ENCODE results near the gene GNRHR.
"Not testable (repeated sequence)": the region's sequence is repeated elsewhere in the genome, so short reads cannot be mapped to it uniquely, and the experiment has no call there.

Gene GNRHR

GRCh38 chr4:67727124-67727850 is 26.9 kb downstream of the GNRHR start:
- DNase-seq (ENCODE audit: low spot score): no peak

DNA sequence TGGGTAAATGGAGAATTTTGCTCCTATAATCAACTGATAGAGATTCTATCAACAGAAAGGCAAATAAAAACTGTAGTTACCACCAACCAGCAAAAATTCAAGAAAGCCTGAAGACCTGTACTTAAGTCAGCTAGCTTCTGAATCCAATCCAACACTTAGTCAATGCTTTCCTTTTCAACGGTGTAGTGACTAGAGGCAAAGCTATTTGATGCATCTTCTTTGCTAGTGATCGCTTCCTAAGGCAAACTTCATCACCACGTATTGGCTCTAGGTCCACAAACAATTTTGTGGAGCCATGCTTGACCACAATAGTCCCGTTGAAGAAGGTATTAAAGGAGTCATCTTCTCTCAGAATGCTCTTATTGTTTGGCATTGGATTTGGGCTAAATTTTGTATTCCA is 28.2 kb downstream of the GNRHR start:
- DNase-seq (ENCODE audit: low spot score): no peak

- DNase-seq (ENCODE audit: low spot score): no peak
These were observed 29.1 kb downstream of the GNRHR start for GRCh38 chr4:67725132-67725531.

- no peak for DNase-seq (ENCODE audit: low spot score)
These were observed 30.2 kb downstream of the GNRHR start for GRCh38 chr4:67723949-67724348.

DNA sequence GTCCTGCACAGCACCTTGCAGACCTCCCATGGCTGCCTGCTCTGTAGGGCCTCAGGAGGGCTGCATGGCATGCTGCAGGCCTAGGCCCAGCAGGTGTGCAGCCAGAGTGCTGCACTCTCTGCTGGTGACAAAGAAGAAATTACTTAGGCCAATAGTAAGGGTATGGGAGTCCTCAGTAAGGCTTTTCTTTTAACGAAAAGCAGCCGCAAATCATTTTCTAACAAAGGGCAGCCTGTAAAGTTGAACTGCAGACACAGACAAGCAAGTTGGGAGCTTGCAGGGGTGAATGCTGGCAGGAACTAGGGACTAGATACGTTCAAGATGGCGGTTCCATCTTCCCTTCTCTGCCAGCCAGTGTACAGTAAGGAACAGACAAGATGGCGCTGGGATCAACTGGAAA is 30.8 kb downstream of the GNRHR start:
- DNase-seq (ENCODE audit: low spot score): no peak

DNA sequence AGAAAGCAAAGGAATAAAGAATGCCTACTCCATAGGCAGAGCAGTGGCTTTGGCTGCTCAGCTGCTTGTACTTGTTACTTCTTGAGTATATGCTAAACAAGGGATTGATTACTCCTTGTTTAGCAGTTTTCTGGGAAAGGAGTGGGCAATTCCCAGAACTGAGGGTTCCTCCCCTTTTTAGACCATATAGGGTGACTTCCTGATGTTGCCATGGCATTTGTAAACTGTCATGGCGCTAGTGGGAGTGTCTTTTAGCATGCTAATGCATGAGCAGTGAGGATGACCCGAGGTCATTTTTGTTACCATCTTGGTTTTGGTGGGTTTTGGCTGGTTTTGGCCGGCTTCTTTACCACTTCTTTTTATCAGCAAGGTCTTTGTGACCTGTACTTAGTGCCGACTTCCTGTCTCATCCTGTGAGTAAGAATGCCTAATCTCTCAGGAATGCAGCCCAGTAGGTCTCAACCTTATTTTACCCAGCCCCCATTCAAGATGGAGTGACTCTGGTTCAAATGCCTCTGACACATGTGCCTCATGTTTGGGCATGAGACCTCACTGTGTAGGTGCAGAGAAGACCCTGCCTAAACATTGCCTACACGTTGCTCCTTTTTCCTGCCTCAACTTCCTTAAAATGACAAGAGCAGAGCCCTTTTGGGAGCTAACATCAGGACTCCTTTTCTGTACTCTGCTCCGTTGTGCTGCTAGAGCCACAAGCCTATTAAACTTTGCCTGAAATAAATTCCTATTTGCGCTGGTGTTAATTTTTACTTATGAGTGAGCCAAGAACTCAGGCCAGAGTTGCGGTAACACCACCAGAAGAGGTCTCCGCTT is 32.2 kb downstream of the GNRHR start:
- DNase-seq (ENCODE audit: low spot score): no peak

GRCh38 chr4:67721315-67721769 is 32.8 kb downstream of the GNRHR start:
- no peak for DNase-seq (ENCODE audit: low spot score)

DNA sequence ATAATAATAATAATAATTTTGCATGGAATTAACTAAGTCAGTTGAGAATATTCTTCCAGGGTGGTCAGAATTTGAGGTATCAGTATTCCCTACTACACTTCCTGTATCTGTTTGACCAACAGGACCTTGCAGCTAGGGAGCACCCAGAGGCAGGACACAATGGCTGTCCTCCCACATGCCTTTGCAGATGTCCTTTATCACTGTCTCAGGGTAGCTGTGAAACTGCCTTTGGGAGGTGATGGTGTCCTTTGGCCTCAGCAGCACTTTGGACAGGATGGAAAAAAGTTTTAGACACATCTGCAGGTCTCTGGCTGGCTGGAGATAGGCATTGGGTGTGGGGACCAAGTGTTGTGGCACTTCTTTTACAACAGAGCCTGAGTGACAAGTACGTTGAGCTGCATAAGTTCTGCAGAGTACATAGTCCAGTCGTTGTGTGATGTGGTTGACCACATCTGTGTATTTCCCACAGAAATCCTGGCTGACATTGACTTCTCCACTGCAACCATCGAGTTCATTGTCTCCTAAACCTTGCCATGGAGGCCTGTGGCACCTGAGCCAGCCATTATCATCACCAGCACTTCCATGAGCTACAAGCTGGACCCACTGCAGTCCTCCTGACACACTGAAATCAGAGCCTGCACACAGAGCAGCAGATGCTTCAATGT is 34.1 kb downstream of the GNRHR start:
- no peak for DNase-seq (ENCODE audit: low spot score)

DNA sequence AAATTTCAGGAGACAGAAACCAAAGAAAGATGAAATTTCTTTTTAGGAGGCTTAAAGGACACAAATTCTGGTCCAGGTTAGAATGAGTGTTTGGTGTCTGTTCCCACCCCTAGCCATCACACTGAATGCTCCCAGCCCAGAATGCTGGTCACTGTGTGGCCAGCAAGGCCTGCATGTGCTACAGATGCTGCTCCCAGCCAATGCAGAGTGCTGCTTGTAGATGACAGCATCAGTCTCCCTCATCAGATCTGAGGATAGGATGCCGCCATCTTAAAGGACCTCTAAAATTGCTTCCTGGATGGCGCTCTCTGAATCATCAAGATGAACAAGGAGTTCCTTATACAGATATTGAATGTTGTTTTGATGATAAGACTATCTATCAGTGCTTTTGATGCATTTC is 35.3 kb downstream of the GNRHR start:
- no peak for DNase-seq (ENCODE audit: low spot score)

GRCh38 chr4:67717586-67717985 is 36.6 kb downstream of the GNRHR start:
- no peak for DNase-seq (ENCODE audit: low spot score)

GRCh38 chr4:67714955-67715354 is 39.2 kb downstream of the GNRHR start:
- no peak for DNase-seq (ENCODE audit: low spot score)

DNA sequence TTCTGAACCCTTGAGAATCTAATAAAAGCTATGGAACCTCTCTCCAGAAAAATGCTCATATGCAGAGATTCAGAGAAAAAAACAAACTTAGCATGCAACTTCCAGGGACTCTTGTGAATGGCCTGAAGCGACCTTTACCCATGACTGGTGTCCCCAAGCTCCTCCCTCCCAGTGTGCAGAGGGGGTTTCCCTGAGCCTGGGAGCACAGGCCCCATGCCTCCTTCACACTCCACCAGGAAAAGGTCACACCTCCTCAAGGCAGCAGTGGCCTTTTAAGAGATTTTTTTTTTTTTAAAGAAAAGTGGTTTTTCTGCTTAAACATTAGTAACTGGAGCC is 40.0 kb downstream of the GNRHR start:
- DNase-seq (ENCODE audit: low spot score): no peak

- peak; percentile 40 for DNase-seq (ENCODE audit: low spot score)
These were observed 40.5 kb downstream of the GNRHR start for GRCh38 chr4:67713529-67714247.

GRCh38 chr4:67712650-67713528 is 41.3 kb downstream of the GNRHR start:
- DNase-seq (ENCODE audit: low spot score): no peak

DNA sequence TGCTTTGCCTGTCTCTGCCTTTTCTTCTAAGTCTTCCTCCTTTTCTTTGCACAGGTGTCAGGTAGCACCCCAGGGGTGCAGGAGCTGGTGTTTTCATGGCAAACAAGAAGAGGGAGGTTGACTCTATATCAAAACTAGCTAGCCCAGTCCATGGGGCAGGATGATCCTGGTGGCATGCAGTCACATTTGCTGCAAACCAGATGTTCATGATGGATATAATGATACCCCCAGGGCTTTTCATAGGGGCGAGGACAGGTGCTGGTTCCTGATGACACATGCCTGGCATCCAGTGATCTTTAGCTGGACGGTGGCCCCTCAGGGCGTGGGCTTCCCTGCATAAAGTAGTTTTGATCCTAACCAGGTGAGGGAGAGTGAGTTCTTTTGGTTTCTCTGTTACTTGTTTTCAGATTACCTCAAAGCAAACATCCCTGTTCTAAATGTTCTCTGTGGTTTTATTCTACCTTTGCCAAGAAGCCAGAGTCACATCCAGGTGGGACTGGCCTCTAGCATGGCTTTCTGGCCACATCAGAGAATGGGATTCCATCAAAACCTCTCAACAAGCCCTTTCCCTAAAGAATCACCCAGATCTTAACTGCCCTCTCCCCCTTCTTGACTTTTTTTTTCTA is 42.1 kb downstream of the GNRHR start:
- no peak for DNase-seq (ENCODE audit: low spot score)

- not testable (repeated sequence) for DNase-seq (ENCODE audit: low spot score)
These were observed 47.5 kb downstream of the GNRHR start for GRCh38 chr4:67706682-67707081.

GRCh38 chr4:67704843-67705242 is 49.3 kb downstream of the GNRHR start:
- DNase-seq (ENCODE audit: low spot score): no peak

- no peak for DNase-seq (ENCODE audit: low spot score)
These were observed 52.0 kb downstream of the GNRHR start for GRCh38 chr4:67702166-67702565.

DNA sequence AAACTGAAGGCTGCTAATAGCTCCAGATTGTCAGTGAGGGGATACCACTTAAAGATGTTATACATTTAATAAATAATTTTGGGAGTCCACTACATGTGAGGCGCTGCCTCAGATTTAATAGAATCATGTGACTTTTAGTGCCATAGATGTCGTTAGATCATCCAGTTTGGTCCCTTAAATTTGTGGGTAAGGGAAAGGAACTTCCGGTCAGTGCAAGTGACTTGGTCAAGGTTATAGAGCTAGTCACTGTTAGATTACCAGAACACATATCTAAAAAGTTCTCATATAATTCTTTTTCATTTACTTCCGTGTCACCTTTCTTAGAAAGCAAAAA is 52.7 kb downstream of the GNRHR start:
- DNase-seq (ENCODE audit: low spot score): no peak

- DNase-seq (ENCODE audit: low spot score): peak; percentile 97
These were observed 53.3 kb downstream of the GNRHR start, which contains the start of gene UBA6 for GRCh38 chr4:67700738-67701516. UBA6 (minus strand) TSS chr4:67701155; CDS start chr4:67701119, 36 bp downstream.

Data from COLO829 (cell line).